C4-2B (cell line): ENCODE results near the gene TOR1B.

Source experiments
- ZFX ChIP-seq: fragments of 450-650 bp; IDR thresholded peaks from 2 replicates; pipeline ENCODE4 v1.6.1; 2017
- TF ChIP-seq, protein P1 (sequence below): fragments of 450-650 bp; conservative IDR thresholded peaks from 2 replicates; pipeline ENCODE4 v1.5.1; 2017; ENCODE audit warnings: mild to moderate bottlenecking

DNA sequence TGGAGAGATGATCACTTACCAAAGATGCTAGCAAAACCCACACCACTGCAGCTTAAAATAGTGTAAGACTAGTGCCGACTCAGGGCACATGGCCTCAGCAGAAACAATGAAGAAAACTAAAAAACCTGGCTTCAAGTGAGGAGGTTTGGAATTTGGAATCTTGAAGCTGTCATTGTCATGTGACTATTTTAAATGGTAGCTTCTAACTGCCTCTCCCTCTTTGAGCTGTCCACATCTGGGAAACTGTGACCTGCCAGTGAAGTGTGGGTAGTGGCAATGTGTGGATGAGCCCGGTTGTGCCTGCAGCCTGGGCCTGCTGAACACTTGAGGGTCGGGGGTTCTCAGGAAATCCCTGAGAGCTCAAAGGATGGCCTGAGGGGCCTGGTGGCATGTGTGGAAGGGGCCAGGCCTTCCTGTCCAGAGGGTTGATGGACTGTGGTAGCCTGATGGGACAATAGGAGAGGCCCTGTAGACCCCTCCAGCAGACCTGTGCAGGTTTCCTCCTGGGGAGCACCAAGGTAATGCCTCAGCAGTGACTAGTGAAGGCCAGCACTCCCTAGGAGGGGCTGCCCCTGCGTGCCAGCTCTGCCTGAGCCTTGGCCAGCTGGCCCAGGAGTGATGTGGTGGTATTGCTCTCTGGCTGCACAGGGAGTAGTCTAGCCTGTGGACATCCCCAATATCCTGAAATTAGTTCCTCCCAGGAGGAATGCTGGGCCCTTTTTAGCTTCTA lies 45.9 kb downstream of the TOR1B start:
- TF ChIP-seq, protein P1, sequence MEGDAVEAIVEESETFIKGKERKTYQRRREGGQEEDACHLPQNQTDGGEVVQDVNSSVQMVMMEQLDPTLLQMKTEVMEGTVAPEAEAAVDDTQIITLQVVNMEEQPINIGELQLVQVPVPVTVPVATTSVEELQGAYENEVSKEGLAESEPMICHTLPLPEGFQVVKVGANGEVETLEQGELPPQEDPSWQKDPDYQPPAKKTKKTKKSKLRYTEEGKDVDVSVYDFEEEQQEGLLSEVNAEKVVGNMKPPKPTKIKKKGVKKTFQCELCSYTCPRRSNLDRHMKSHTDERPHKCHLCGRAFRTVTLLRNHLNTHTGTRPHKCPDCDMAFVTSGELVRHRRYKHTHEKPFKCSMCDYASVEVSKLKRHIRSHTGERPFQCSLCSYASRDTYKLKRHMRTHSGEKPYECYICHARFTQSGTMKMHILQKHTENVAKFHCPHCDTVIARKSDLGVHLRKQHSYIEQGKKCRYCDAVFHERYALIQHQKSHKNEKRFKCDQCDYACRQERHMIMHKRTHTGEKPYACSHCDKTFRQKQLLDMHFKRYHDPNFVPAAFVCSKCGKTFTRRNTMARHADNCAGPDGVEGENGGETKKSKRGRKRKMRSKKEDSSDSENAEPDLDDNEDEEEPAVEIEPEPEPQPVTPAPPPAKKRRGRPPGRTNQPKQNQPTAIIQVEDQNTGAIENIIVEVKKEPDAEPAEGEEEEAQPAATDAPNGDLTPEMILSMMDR = no peak
- no peak for TF ChIP-seq ZFX
